22Rv1 (cell line): ENCODE results near the gene MRPL1.

Experiments used
- H3K27ac ChIP-seq: fragments of 450-650 bp; 2 replicates; pipeline ENCODE4 v1.5.1; 2017
- ZFX ChIP-seq: fragments of 450-650 bp; IDR thresholded peaks from 2 replicates; pipeline ENCODE4 v1.6.1; 2017; ENCODE audit warnings: antibody characterized with exemption, borderline replicate concordance
- TF ChIP-seq, protein P1 (sequence below): fragments of 450-650 bp; IDR thresholded peaks from 2 replicates; pipeline ENCODE4 v1.5.1; 2017; ENCODE audit warnings: mild to moderate bottlenecking

Gene MRPL1

DNA sequence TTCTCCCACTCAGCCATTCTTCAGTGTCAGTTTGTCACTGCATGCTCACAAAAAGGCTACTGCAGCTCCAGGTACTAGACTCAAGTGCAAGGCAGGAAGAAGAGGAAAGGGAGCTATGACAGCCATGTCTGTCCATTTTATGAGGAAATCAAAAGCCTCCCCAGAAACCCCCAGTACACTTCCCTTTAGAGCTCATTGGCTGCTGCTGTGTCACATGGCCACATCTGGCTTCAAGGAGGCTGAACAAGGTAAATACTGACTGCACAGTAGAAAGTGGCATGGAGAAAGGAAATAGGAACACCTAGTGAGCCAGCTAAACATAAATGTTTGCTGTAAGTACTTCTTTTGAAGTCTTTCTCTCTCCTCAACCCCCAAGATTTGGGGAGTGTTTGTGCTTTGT is 127.3 kb downstream of the MRPL1 start:
- H3K27ac ChIP-seq = no peak overlapping the region
- TF ChIP-seq, protein P1, sequence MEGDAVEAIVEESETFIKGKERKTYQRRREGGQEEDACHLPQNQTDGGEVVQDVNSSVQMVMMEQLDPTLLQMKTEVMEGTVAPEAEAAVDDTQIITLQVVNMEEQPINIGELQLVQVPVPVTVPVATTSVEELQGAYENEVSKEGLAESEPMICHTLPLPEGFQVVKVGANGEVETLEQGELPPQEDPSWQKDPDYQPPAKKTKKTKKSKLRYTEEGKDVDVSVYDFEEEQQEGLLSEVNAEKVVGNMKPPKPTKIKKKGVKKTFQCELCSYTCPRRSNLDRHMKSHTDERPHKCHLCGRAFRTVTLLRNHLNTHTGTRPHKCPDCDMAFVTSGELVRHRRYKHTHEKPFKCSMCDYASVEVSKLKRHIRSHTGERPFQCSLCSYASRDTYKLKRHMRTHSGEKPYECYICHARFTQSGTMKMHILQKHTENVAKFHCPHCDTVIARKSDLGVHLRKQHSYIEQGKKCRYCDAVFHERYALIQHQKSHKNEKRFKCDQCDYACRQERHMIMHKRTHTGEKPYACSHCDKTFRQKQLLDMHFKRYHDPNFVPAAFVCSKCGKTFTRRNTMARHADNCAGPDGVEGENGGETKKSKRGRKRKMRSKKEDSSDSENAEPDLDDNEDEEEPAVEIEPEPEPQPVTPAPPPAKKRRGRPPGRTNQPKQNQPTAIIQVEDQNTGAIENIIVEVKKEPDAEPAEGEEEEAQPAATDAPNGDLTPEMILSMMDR = no peak
- no peak for TF ChIP-seq ZFX

DNA sequence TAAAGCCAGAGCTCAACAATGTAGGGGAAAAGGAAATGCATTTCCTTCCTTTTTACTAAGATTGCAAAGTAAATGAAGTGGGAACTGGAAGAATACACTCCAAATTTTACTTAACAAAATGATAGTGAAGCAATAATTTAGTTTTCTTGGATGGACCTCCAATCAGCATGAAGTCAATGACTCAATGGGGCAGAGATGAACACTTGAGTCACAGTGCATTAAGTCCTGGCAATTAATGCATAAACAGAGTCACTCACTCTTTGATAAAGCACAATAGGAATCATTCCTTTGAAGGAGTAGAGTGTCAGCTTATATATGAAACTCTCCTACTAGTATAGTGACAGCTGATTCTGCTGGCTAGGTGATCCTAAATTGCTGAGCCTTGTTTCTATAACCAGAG is 127.8 kb downstream of the MRPL1 start:
- no peak overlapping the region for H3K27ac ChIP-seq
- TF ChIP-seq, protein P1 = no peak
- TF ChIP-seq ZFX = no peak

GRCh38 chr4:77990904-77991358 is 128.3 kb downstream of the MRPL1 start:
- H3K27ac ChIP-seq = no peak overlapping the region
- TF ChIP-seq, protein P1 = no peak
- no peak for TF ChIP-seq ZFX

- TF ChIP-seq, protein P1 = no peak
- no peak for TF ChIP-seq ZFX
- no peak overlapping the region for H3K27ac ChIP-seq
These were observed 130.0 kb downstream of the MRPL1 start for GRCh38 chr4:77992581-77992980.

DNA sequence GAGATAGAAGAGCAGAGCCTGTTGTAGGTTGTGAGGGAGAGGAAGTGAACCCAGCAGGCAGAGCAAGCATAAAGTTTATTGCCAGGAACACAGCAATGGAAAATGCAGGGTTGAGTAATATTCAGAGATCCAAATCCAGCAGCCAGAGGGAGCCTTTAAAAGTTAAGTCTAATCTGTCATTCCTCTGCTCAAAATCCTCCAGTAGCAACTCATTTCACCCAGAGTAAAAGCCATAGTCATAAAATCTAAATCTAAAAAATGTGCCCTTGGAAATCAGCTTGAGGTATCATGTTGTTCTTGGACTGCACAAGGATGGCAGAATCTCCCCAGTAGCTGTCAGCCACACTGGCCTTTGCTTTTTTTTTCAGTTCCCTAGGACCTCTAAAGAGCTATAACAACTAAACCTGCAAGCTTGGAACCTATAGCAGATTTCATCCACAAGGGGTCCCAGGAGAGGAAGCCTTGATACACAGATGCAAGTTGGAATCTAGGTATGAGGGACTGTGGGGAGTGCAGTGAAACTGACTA is 131.6 kb downstream of the MRPL1 start:
- no peak overlapping the region for H3K27ac ChIP-seq
- TF ChIP-seq, protein P1 = peak; percentile 72
- no peak for TF ChIP-seq ZFX

GRCh38 chr4:77996076-77996475 is 133.4 kb downstream of the MRPL1 start:
- H3K27ac ChIP-seq = no peak overlapping the region
- TF ChIP-seq, protein P1 = no peak
- TF ChIP-seq ZFX = no peak

DNA sequence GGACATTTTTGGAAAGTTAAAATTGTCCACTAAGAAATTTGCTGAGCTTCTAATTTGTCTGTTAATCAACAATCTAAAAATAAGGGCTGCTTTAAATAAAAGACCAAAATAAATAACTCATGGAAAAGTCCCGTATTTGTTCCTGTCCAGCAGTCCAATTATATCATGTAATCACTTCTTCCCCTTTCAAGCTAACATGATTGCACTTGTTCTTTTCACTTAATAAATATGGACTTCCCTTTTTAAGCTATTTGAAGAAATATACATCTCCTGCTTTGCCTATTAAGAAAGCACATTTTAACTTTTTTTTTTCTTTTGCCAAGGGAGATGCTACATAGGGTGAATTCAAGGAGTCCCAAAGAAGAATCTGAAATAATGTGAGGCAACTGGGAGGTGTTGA is 138.9 kb downstream of the MRPL1 start:
- H3K27ac ChIP-seq = no peak overlapping the region
- no peak for TF ChIP-seq ZFX
- TF ChIP-seq, protein P1 = no peak
